Keratinocyte (primary cell): Measurements from ENCODE around the gene TIAM2. TPM values are rescaled to one million over a fixed set of nuclear protein-coding genes. Genes with fewer than 3 reads are reported as not detected.

Source experiments
- DNase-seq: peaks from one replicate; pipeline ENCODE4 v3.0.0-alpha.2; 2011; ENCODE audit warnings: low read depth, missing footprints, low spot score
- FAIRE-seq: peaks from 2 replicates; lab custom pipeline; 2011; peaks lifted over from hg19 to GRCh38; lab: Jason Lieb, UNC
- H2AFZ ChIP-seq: 2 replicates; pipeline ENCODE4 v1.6.0; 2012; ENCODE audit warnings: low read length, control low read depth, inconsistent platforms; ENCODE audit not compliant: control insufficient read depth
- H3K27ac ChIP-seq: 2 replicates; pipeline ENCODE4 v1.5.1; 2011; ENCODE audit warnings: low read length; ENCODE audit not compliant: control insufficient read depth, insufficient read depth
- H3K27me3 ChIP-seq: 3 replicates; pipeline ENCODE4 v1.6.0; 2011; ENCODE audit warnings: low read length; ENCODE audit not compliant: control insufficient read depth, insufficient read depth; ENCODE audit errors: extremely low read depth
- H3K36me3 ChIP-seq, 2 experiments: 2 replicates in 1 of 2; 3 replicates in 1 of 2; pipeline ENCODE4 v1.5.1; 2011; ENCODE audit warnings: low read length in 2 of 2, mild to moderate bottlenecking in 1 of 2; ENCODE audit not compliant: control insufficient read depth in 2 of 2, insufficient read depth in 2 of 2; ENCODE audit errors: extremely low read depth in 1 of 2
- H3K4me1 ChIP-seq: 3 replicates; pipeline ENCODE4 v1.5.1; 2011; ENCODE audit warnings: low read length; ENCODE audit not compliant: control insufficient read depth, insufficient read depth; ENCODE audit errors: extremely low read depth
- H3K4me2 ChIP-seq: 3 replicates; pipeline ENCODE4 v1.6.0; 2011; ENCODE audit warnings: low read depth, low read length; ENCODE audit not compliant: control insufficient read depth, insufficient read depth; ENCODE audit errors: extremely low read depth
- H3K4me3 ChIP-seq, 3 experiments: fragments of 200-600 bp in 1 of 3; sonication (generic) in 1 of 3; 2 replicates in 2 of 3; 3 replicates in 1 of 3; pipeline ENCODE4 v1.5.1; 2011 to 2016; ENCODE audit warnings: low read length in 3 of 3, mild to moderate bottlenecking in 3 of 3, control low read depth in 2 of 3, inconsistent platforms in 1 of 3, low read depth in 1 of 3, mixed read lengths in 1 of 3, mixed run types in 1 of 3, moderate library complexity in 1 of 3; ENCODE audit not compliant: control insufficient read depth in 2 of 3, insufficient read depth in 2 of 3; ENCODE audit errors: extremely low read depth in 1 of 3
- H3K79me2 ChIP-seq: 2 replicates; pipeline ENCODE4 v1.6.0; 2012; ENCODE audit warnings: low read length; ENCODE audit not compliant: control insufficient read depth, insufficient read depth
- H3K9ac ChIP-seq: 3 replicates; pipeline ENCODE4 v1.6.0; 2011; ENCODE audit warnings: low read length; ENCODE audit not compliant: control insufficient read depth, insufficient read depth; ENCODE audit errors: extremely low read depth
- H3K9me1 ChIP-seq: 3 replicates; pipeline ENCODE4 v1.6.0; 2011; ENCODE audit warnings: low read length; ENCODE audit not compliant: control insufficient read depth, insufficient read depth; ENCODE audit errors: extremely low read depth
- H3K9me3 ChIP-seq: 2 replicates; pipeline ENCODE4 v1.5.1; 2012; ENCODE audit warnings: low read depth, low read length; ENCODE audit not compliant: control insufficient read depth
- H4K20me1 ChIP-seq: 3 replicates; pipeline ENCODE4 v1.6.0; 2011; ENCODE audit warnings: low read length; ENCODE audit not compliant: control insufficient read depth, insufficient read depth; ENCODE audit errors: extremely low read depth
- EZH2 ChIP-seq: IDR thresholded peaks from one replicate; pipeline ENCODE4 v1.6.1; 2012; ENCODE audit warnings: inconsistent platforms, mild to moderate bottlenecking, low read length, moderate library complexity
- dilution Hi-C: fragments of 300-500 bp; cut with MboI; formaldehyde crosslinking; loops from one replicate; pipeline ENCODE4 v1.7.0; 2020; ENCODE audit warnings: low sequenced_read_pairs; ENCODE audit not compliant: extremely low pct_ligation_motif_present
- polyA plus RNA-seq, 5 experiments: library from polyadenylated mRNA; depleted of rRNA in 3 of 5; stranded (reverse) in 3 of 5; stranded (forward) in 1 of 5; unstranded in 1 of 5; fragments of >200 nt; gene quantifications; 1 replicate in 1 of 5; 2 replicates in 3 of 5; 3 replicates in 1 of 5; pipeline versions ENCODE4 v1.2.1 to v1.2.3, GENCODE V29; 2011 to 2012; ENCODE audit warnings: missing spikeins in 2 of 5, low read depth in 1 of 5, low replicate concordance in 1 of 5
- TF ChIP-seq, protein P1 (sequence below), 3 experiments: IDR thresholded peaks in 1 of 3; conservative IDR thresholded peaks in 1 of 3; optimal IDR thresholded peaks in 1 of 3; 2 replicates in 2 of 3; 3 replicates in 1 of 3; pipeline versions ENCODE3 to v1.5.1; 2011; ENCODE audit warnings: low read length in 3 of 3, mild to moderate bottlenecking in 3 of 3, moderate library complexity in 2 of 3, control low read depth in 1 of 3, inconsistent platforms in 1 of 3; ENCODE audit not compliant: insufficient read depth in 2 of 3; ENCODE audit errors: extremely low read depth in 1 of 3

TIAM2 gene
- polyA plus RNA-seq, 1 donor (not counting 4 experiments of a cell fraction or from before 2014, with no cell fraction given), result 4.0 TPM

DNA sequence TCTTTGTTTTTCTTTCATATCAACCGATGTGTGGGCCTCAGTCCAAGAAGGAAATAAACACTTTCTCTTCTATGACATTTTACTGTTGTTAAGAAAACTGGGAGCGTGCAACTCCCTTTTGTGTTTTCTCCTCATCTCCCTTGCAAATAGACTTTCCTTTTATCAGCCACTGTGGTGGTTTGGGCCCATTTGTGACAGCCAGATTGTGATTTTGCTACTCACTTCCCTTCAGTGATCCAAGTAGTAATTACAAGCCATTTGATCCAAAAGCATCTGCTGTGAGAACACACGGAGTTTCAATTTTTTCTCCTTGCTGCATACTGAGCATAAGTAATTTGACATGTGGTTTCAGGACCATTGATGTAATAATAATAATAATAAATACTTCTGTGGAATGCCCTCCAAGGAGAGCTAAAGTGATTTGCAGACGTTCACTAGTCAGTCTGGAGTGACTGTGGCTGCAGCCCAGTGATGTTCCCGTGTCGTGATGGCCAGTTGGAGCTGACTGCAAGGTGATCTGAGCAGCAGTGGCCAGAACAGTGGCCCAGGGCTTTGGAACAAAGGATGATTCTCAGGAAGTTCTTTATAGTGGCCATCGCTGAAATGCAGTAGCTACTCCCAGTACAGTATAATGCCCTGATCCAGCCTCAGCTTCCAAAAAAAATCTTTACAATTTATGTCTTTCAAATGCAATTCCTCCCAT is 176.8 kb downstream of the TIAM2 start:
- Histone ChIP-seq H3K9ac (no peak overlapping the region), H3K79me2 (no peaks in the 10 kb centered on the region), H3K4me3 (no peak overlapping the region), H4K20me1 (no peaks in the 10 kb centered on the region), H3K9me3 (no peaks in the 10 kb centered on the region), H3K27ac (no peak overlapping the region), H3K36me3 (no peaks in the 10 kb centered on the region), H2AFZ (no peak overlapping the region), H3K4me1 (peaks cover 22% of the 10 kb centered on the region), H3K9me1 (no peaks in the 10 kb centered on the region), H3K27me3 (no peaks in the 10 kb centered on the region), H3K4me2 (no peak overlapping the region)
- DNase-seq (no peak), FAIRE-seq (no peak)
- TF ChIP-seq, protein P1, sequence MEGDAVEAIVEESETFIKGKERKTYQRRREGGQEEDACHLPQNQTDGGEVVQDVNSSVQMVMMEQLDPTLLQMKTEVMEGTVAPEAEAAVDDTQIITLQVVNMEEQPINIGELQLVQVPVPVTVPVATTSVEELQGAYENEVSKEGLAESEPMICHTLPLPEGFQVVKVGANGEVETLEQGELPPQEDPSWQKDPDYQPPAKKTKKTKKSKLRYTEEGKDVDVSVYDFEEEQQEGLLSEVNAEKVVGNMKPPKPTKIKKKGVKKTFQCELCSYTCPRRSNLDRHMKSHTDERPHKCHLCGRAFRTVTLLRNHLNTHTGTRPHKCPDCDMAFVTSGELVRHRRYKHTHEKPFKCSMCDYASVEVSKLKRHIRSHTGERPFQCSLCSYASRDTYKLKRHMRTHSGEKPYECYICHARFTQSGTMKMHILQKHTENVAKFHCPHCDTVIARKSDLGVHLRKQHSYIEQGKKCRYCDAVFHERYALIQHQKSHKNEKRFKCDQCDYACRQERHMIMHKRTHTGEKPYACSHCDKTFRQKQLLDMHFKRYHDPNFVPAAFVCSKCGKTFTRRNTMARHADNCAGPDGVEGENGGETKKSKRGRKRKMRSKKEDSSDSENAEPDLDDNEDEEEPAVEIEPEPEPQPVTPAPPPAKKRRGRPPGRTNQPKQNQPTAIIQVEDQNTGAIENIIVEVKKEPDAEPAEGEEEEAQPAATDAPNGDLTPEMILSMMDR (optimal IDR thresholded peaks at IDR 0.05 in 1 of 3, IDR thresholded peaks at IDR 0.05 in 1 of 3, conservative IDR thresholded peaks at IDR 0.05 in 1 of 3; ENCODE audit: extremely low read depth in 1 of 3, insufficient read depth in 2 of 3, low read length in 3 of 3), result no peak
- no peak for TF ChIP-seq EZH2
- dilution Hi-C loops, result no loop called here

DNA sequence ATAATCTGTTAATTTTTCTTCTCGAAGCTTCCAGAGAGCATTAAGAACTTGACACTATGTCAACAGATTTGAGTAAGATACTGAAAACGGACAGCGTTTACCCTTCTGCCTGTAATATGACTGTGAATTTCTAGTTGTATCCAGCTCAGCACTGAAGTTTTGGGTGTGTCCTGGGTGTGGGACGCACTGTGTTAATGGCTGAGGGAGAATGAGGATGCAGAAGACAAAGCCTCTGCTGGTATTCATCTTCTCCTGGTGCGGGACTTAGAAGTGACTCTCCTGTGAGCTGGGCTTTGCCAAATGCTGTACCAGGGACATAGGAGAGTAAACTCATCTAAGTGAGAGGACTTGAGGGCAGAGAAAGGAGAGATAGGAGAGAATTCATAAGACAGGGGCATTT is 178.4 kb downstream of the TIAM2 start:
- no peaks in the 10 kb centered on the region for H4K20me1 ChIP-seq
- H3K4me1 ChIP-seq, result peaks cover 22% of the 10 kb centered on the region
- no peak for FAIRE-seq
- no peak for DNase-seq
- no peaks in the 10 kb centered on the region for H3K9me3 ChIP-seq
- H3K36me3 ChIP-seq, result no peaks in the 10 kb centered on the region
- H3K9ac ChIP-seq, result no peak overlapping the region
- dilution Hi-C loops, result no loop called here
- no peak overlapping the region for H2AFZ ChIP-seq
- H3K9me1 ChIP-seq, result no peaks in the 10 kb centered on the region
- H3K27ac ChIP-seq, result no peak overlapping the region
- no peaks in the 10 kb centered on the region for H3K79me2 ChIP-seq
- no peaks in the 10 kb centered on the region for H3K27me3 ChIP-seq
- no peak for TF ChIP-seq EZH2
- TF ChIP-seq, protein P1 (optimal IDR thresholded peaks at IDR 0.05 in 1 of 3, IDR thresholded peaks at IDR 0.05 in 1 of 3, conservative IDR thresholded peaks at IDR 0.05 in 1 of 3; ENCODE audit: extremely low read depth in 1 of 3, insufficient read depth in 2 of 3, low read length in 3 of 3), result no peak
- peak overlapping the region; percentile 8 for H3K4me2 ChIP-seq
- no peak overlapping the region for H3K4me3 ChIP-seq
